SK-N-SH treated with all-trans-retinoic acid at 6 μM for 48 hours (cell line): Measurements from ENCODE around the gene CXCL14.

ENCODE experiments used
- ATAC-seq: fragments of 200-7000 bp; cut with Tn5 transposase; 3 replicates; pipeline ENCODE4 v1.9.1; 2020; ENCODE audit warnings: mild to moderate bottlenecking, moderate library complexity
- BACH2 ChIP-seq: fragments of 250-450 bp; sonication (Bioruptor Pico); IDR thresholded peaks from 2 replicates; pipeline ENCODE4 v1.9.0; 2021; ENCODE audit warnings: mild to moderate bottlenecking, borderline replicate concordance
- CSDC2 ChIP-seq: fragments of 250-450 bp; sonication (Bioruptor Pico); IDR thresholded peaks from 2 replicates; pipeline ENCODE4 v1.5.0; 2020; ENCODE audit warnings: mild to moderate bottlenecking, moderate library complexity
- CSRNP3 ChIP-seq: fragments of 250-450 bp; sonication (Bioruptor Pico); IDR thresholded peaks from 2 replicates; pipeline ENCODE4 v1.5.1; 2021; ENCODE audit warnings: mild to moderate bottlenecking, moderate library complexity
- ESRRG ChIP-seq: fragments of 250-450 bp; sonication (Bioruptor Pico); IDR thresholded peaks from 2 replicates; pipeline ENCODE4 v1.6.1; 2021; ENCODE audit warnings: mild to moderate bottlenecking
- GLIS3 ChIP-seq: fragments of 250-450 bp; sonication (Bioruptor Pico); IDR thresholded peaks from 2 replicates; pipeline ENCODE4 v1.5.0; 2020; ENCODE audit warnings: mild to moderate bottlenecking, moderate library complexity
- ISL1 ChIP-seq: fragments of 250-450 bp; sonication (Bioruptor Pico); IDR thresholded peaks from 2 replicates; pipeline ENCODE4 v2.1.2; 2022; ENCODE audit warnings: mild to moderate bottlenecking, moderate library complexity
- OSR1 ChIP-seq: fragments of 250-450 bp; sonication (Bioruptor Pico); IDR thresholded peaks from 2 replicates; pipeline ENCODE4 v1.8.0; 2022; ENCODE audit warnings: moderate library complexity, mild to moderate bottlenecking, inconsistent platforms
- PPARA ChIP-seq: fragments of 250-450 bp; sonication (Bioruptor Pico); IDR thresholded peaks from 2 replicates; pipeline ENCODE4 v1.5.0; 2020; ENCODE audit warnings: mild to moderate bottlenecking, borderline replicate concordance
- RARB ChIP-seq: fragments of 250-450 bp; sonication (Bioruptor Pico); IDR thresholded peaks from 2 replicates; pipeline ENCODE4 v1.8.0; 2021; ENCODE audit warnings: mild to moderate bottlenecking, moderate library complexity
- SNAI2 ChIP-seq: fragments of 250-450 bp; sonication (Bioruptor Pico); IDR thresholded peaks from 2 replicates; pipeline ENCODE4 v1.5.0; 2020; ENCODE audit warnings: mild to moderate bottlenecking, moderate library complexity
- TCF4 ChIP-seq: fragments of 250-450 bp; sonication (Bioruptor Pico); IDR thresholded peaks from 2 replicates; pipeline ENCODE4 v1.8.0; 2021; ENCODE audit warnings: mild to moderate bottlenecking, moderate library complexity, borderline replicate concordance
- TOX ChIP-seq: fragments of 250-450 bp; sonication (Bioruptor Pico); IDR thresholded peaks from 2 replicates; pipeline ENCODE4 v1.8.0; 2021; ENCODE audit warnings: mild to moderate bottlenecking, moderate library complexity, borderline replicate concordance
- TSHZ2 ChIP-seq: fragments of 250-450 bp; sonication (Bioruptor Pico); IDR thresholded peaks from 2 replicates; pipeline ENCODE4 v1.5.0; 2020; ENCODE audit warnings: mild to moderate bottlenecking, moderate library complexity
- ZC3H10 ChIP-seq: fragments of 250-450 bp; sonication (Bioruptor Pico); IDR thresholded peaks from 2 replicates; pipeline ENCODE4 v1.5.1; 2021; ENCODE audit warnings: mild to moderate bottlenecking, moderate library complexity
- ZFP3 ChIP-seq: fragments of 250-450 bp; sonication (Bioruptor Pico); IDR thresholded peaks from 2 replicates; pipeline ENCODE4 v1.5.0; 2020; ENCODE audit warnings: mild to moderate bottlenecking, moderate library complexity
- ZFP30 ChIP-seq: fragments of 450-650 bp; formaldehyde crosslinking; IDR thresholded peaks from 2 replicates; pipeline ENCODE4 v1.5.0; 2022; ENCODE audit warnings: mild to moderate bottlenecking, moderate library complexity
- ZNF565 ChIP-seq: fragments of 450-650 bp; formaldehyde crosslinking; conservative IDR thresholded peaks from 2 replicates; pipeline ENCODE4 v1.5.0; 2020; ENCODE audit warnings: low read depth, mild to moderate bottlenecking, moderate library complexity
- ZNF8 ChIP-seq: fragments of 450-650 bp; formaldehyde crosslinking; IDR thresholded peaks from 2 replicates; pipeline ENCODE4 v1.5.0; 2020; ENCODE audit warnings: mild to moderate bottlenecking, moderate library complexity
- TF ChIP-seq, protein P1 (sequence below): fragments of 250-450 bp; sonication (Bioruptor Pico); IDR thresholded peaks from 2 replicates; pipeline ENCODE4 v1.8.0; 2020; ENCODE audit warnings: mild to moderate bottlenecking, moderate library complexity, borderline replicate concordance
- TF ChIP-seq, protein P2 (sequence below): fragments of 250-450 bp; sonication (Bioruptor Pico); IDR thresholded peaks from 2 replicates; pipeline ENCODE4 v1.5.1; 2020; ENCODE audit warnings: low read depth, mild to moderate bottlenecking, moderate library complexity

Gene CXCL14

DNA sequence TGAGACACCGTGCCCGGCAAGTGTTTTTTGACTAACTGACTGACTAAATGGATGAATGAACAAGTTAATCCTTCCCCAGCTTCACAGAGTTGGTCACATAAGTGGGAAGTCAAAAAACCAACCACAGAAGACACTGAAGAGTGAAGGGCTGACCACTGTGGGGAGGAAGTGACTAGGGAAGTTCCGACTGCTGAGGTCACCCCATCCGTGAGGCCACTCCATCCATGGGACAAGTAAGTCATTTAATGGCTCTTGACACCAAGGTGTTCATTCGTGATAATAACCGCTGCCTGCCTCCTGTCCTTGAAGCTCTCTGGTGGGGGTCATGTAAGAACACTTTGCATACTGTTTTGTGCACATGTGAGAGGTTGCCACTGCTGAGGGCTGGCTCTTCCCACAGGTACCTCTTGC lies 22.2 kb upstream of the CXCL14 start:
- no peak for ATAC-seq

GRCh38 chr5:135600152-135600570 lies 21.4 kb upstream of the CXCL14 start:
- TF ChIP-seq PPARA (CRISPR knock-in tag) (no peak), CSDC2 (no peak), ZNF8 (CRISPR knock-in tag) (no peak), BACH2 (CRISPR knock-in tag) (no peak), CSRNP3 (no peak), TSHZ2 (CRISPR knock-in tag) (no peak), ESRRG (CRISPR knock-in tag) (no peak), RARB (CRISPR knock-in tag) (no peak), TCF4 (no peak), OSR1 (CRISPR knock-in tag) (no peak), ZNF565 (no peak), GLIS3 (CRISPR knock-in tag) (no peak), ZFP30 (no peak), ZFP3 (no peak), ZC3H10 (CRISPR knock-in tag) (no peak)
- TF ChIP-seq, protein P1, sequence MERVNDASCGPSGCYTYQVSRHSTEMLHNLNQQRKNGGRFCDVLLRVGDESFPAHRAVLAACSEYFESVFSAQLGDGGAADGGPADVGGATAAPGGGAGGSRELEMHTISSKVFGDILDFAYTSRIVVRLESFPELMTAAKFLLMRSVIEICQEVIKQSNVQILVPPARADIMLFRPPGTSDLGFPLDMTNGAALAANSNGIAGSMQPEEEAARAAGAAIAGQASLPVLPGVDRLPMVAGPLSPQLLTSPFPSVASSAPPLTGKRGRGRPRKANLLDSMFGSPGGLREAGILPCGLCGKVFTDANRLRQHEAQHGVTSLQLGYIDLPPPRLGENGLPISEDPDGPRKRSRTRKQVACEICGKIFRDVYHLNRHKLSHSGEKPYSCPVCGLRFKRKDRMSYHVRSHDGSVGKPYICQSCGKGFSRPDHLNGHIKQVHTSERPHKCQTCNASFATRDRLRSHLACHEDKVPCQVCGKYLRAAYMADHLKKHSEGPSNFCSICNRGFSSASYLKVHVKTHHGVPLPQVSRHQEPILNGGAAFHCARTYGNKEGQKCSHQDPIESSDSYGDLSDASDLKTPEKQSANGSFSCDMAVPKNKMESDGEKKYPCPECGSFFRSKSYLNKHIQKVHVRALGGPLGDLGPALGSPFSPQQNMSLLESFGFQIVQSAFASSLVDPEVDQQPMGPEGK (CRISPR knock-in tag), result no peak
- TF ChIP-seq, protein P2, sequence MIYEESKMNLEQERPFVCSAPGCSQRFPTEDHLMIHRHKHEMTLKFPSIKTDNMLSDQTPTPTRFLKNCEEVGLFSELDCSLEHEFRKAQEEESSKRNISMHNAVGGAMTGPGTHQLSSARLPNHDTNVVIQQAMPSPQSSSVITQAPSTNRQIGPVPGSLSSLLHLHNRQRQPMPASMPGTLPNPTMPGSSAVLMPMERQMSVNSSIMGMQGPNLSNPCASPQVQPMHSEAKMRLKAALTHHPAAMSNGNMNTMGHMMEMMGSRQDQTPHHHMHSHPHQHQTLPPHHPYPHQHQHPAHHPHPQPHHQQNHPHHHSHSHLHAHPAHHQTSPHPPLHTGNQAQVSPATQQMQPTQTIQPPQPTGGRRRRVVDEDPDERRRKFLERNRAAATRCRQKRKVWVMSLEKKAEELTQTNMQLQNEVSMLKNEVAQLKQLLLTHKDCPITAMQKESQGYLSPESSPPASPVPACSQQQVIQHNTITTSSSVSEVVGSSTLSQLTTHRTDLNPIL (CRISPR knock-in tag), result no peak
- ATAC-seq, result no peak

More for the DNA sequence above, 22.2 kb upstream of the CXCL14 start:
- TF ChIP-seq TOX (CRISPR knock-in tag) (no peak), ZC3H10 (CRISPR knock-in tag) (no peak), TSHZ2 (CRISPR knock-in tag) (no peak), GLIS3 (CRISPR knock-in tag) (no peak), OSR1 (CRISPR knock-in tag) (no peak), ZNF8 (CRISPR knock-in tag) (no peak), PPARA (CRISPR knock-in tag) (no peak), BACH2 (CRISPR knock-in tag) (no peak), ISL1 (CRISPR knock-in tag) (no peak), RARB (CRISPR knock-in tag) (no peak), TCF4 (no peak), SNAI2 (no peak), ZFP30 (no peak), CSRNP3 (no peak), ZFP3 (no peak)
